AG04450 (cell line): Measurements from ENCODE around the gene WNT8A. TPM values are rescaled to one million over a fixed set of nuclear protein-coding genes. Genes with fewer than 3 reads are reported as not detected.

ENCODE experiments used
- CTCF ChIA-PET: fragments of 300-600, 350-600 bp; formaldehyde crosslinking; extraction: SDS; loops from one replicate; lab custom pipeline; 2022; ENCODE audit warnings: antibody characterized with exemption, inconsistent platforms; lab: Charles Lee
- POLR2A ChIA-PET: fragments of 350-600 bp; formaldehyde crosslinking; extraction: SDS; loops from one replicate; lab custom pipeline; 2021; ENCODE audit warnings: antibody characterized with exemption, inconsistent platforms; lab: Yijun Ruan, JAX
- DNase-seq: peaks from one replicate; pipeline ENCODE4 v3.0.0-alpha.2; 2011; ENCODE audit warnings: low read depth, low spot score
- H3K27ac ChIP-seq: one replicate; pipeline ENCODE4 v1.5.1; 2012; ENCODE audit warnings: low read depth, low read length, control low read depth
- H3K27me3 ChIP-seq: one replicate; pipeline ENCODE4 v1.6.0; 2012; ENCODE audit warnings: low read length; ENCODE audit not compliant: control insufficient read depth, insufficient read depth
- H3K4me3 ChIP-seq: 2 replicates; pipeline ENCODE4 v1.5.1; 2011; ENCODE audit warnings: mild to moderate bottlenecking, low read depth, low read length, control low read depth
- H3K9me3 ChIP-seq: 2 replicates; pipeline ENCODE4 v1.5.1; 2012; ENCODE audit warnings: low read length; ENCODE audit not compliant: control insufficient read depth, insufficient read depth
- CTCF ChIP-seq: IDR thresholded peaks from 2 replicates; pipeline ENCODE4 v1.5.1; 2011; ENCODE audit warnings: low read depth, low read length, control low read depth, inconsistent platforms
- polyA plus RNA-seq: library from polyadenylated mRNA; depleted of rRNA; stranded (reverse); fragments of >200 nt; gene quantifications from 2 replicates; pipeline ENCODE4 v1.2.3, GENCODE V29; 2011

WNT8A gene
- polyA plus RNA-seq, 1 experiment: not detected

- H3K27ac ChIP-seq: no peak overlapping the region
- no peak overlapping the region for H3K4me3 ChIP-seq
- CTCF ChIA-PET: interaction anchor here (1.1 to 1.2 kb wide), 2 partner anchors 20 to 37 kb away, joined by 4 read pairs; no protein-coding TSS in a partner anchor
- DNase-seq: no peak
- TF ChIP-seq CTCF: no peak
- H3K27me3 ChIP-seq: peaks cover 19% of the 10 kb centered on the region
- H3K9me3 ChIP-seq: no peaks in the 10 kb centered on the region
- POLR2A ChIA-PET: no interaction called here
Observed at GRCh38 chr5:138096997-138097828, 13.4 kb downstream of the WNT8A start.

GRCh38 chr5:138102454-138103318 is 18.9 kb downstream of the WNT8A start:
- H3K4me3 ChIP-seq: no peak overlapping the region
- DNase-seq: no peak
- CTCF ChIA-PET: interaction anchor here (0.9 to 2.7 kb wide), 3 partner anchors 25 to 67 kb away, joined by 5 to 10 read pairs (median 9); no protein-coding TSS in a partner anchor
- POLR2A ChIA-PET: no interaction called here
- H3K9me3 ChIP-seq: no peaks in the 10 kb centered on the region
- no peak overlapping the region for H3K27ac ChIP-seq
- H3K27me3 ChIP-seq: peaks cover 4% of the 10 kb centered on the region
- TF ChIP-seq CTCF: no peak

GRCh38 chr5:138103319-138103637 is 19.4 kb downstream of the WNT8A start:
- H3K9me3 ChIP-seq: no peaks in the 10 kb centered on the region
- POLR2A ChIA-PET: no interaction called here
- H3K27ac ChIP-seq: no peak overlapping the region
- CTCF ChIA-PET: interaction anchor here (1.8 to 2.7 kb wide), 2 partner anchors 26 to 67 kb away, joined by 9 to 10 read pairs; no protein-coding TSS in a partner anchor
- DNase-seq: no peak
- TF ChIP-seq CTCF: no peak
- H3K4me3 ChIP-seq: no peak overlapping the region
- H3K27me3 ChIP-seq: peaks cover 4% of the 10 kb centered on the region

GRCh38 chr5:138105709-138106108 is 21.9 kb downstream of the WNT8A start:
- no peak for TF ChIP-seq CTCF
- POLR2A ChIA-PET: no interaction called here

More at GRCh38 chr5:138105709-138106108, 21.9 kb downstream of the WNT8A start:
- H3K4me3 ChIP-seq: no peak overlapping the region
- DNase-seq: no peak
- no peaks in the 10 kb centered on the region for H3K9me3 ChIP-seq
- peaks cover 10% of the 10 kb centered on the region for H3K27me3 ChIP-seq
- CTCF ChIA-PET: no interaction called here
- no peak overlapping the region for H3K27ac ChIP-seq
